KMS-11 (cell line): ENCODE results near the gene ARHGAP27.

ENCODE experiments used
- H2AFZ ChIP-seq: fragments of 200-600 bp; sonication (generic); 2 replicates; pipeline ENCODE4 v1.6.1; 2016; ENCODE audit warnings: antibody characterized with exemption, mixed run types, low read depth
- H3K27ac ChIP-seq: fragments of 200-600 bp; sonication (generic); 2 replicates; pipeline ENCODE4 v1.6.1; 2016; ENCODE audit warnings: mild to moderate bottlenecking, mixed run types
- H3K27me3 ChIP-seq: fragments of 200-600 bp; sonication (generic); 2 replicates; pipeline ENCODE4 v1.6.1; 2017; ENCODE audit warnings: mild to moderate bottlenecking, low read depth, mixed run types, moderate library complexity; ENCODE audit not compliant: insufficient read depth
- H3K36me3 ChIP-seq: fragments of 200-600 bp; sonication (generic); 2 replicates; pipeline ENCODE4 v1.6.1; 2017; ENCODE audit warnings: mild to moderate bottlenecking, mixed run types; ENCODE audit not compliant: insufficient read depth
- H3K4me1 ChIP-seq: fragments of 200-600 bp; sonication (generic); 2 replicates; pipeline ENCODE4 v1.6.1; 2016; ENCODE audit warnings: mild to moderate bottlenecking, low read depth, mixed run types; ENCODE audit not compliant: poor library complexity, severe bottlenecking
- H3K4me2 ChIP-seq: fragments of 200-600 bp; sonication (generic); 2 replicates; pipeline ENCODE4 v1.7.0; 2016; ENCODE audit warnings: mild to moderate bottlenecking, mixed run types
- H3K4me3 ChIP-seq: fragments of 200-600 bp; sonication (generic); IDR thresholded peaks from 2 replicates; pipeline ENCODE4 v1.6.1; 2017; ENCODE audit warnings: low read depth, low read length, mixed read lengths; ENCODE audit not compliant: insufficient read depth
- H3K79me2 ChIP-seq: fragments of 200-600 bp; sonication (generic); 2 replicates; pipeline ENCODE4 v1.6.1; 2016; ENCODE audit warnings: low read depth, mixed run types; ENCODE audit not compliant: insufficient read depth
- H3K9ac ChIP-seq: fragments of 200-600 bp; sonication (generic); 2 replicates; pipeline ENCODE4 v1.6.1; 2016; ENCODE audit warnings: mild to moderate bottlenecking, mixed run types
- H4K20me1 ChIP-seq: fragments of 200-600 bp; sonication (generic); 2 replicates; pipeline ENCODE4 v1.6.1; 2016; ENCODE audit warnings: mild to moderate bottlenecking, mixed run types; ENCODE audit not compliant: insufficient read depth
- CTCF ChIP-seq: fragments of 200-600 bp; sonication (generic); conservative IDR thresholded peaks from 2 replicates; pipeline ENCODE4 v1.6.1; 2017; ENCODE audit warnings: low read depth, mild to moderate bottlenecking, antibody characterized with exemption, low read length, moderate library complexity, mixed read lengths

The ARHGAP27 gene

GRCh38 chr17:45388604-45389325 is 43.9 kb downstream of the ARHGAP27 start:
- Histone ChIP-seq H2AFZ (no peak overlapping the region), H3K36me3 (no peaks in the 10 kb centered on the region), H3K27ac (no peak overlapping the region), H3K27me3 (no peaks in the 10 kb centered on the region), H3K4me1 (peaks cover 10% of the 10 kb centered on the region), H3K4me3 (no peak overlapping the region), H4K20me1 (no peaks in the 10 kb centered on the region), H3K9ac (no peak overlapping the region), H3K4me2 (no peak overlapping the region), H3K79me2 (no peaks in the 10 kb centered on the region)
- no peak for TF ChIP-seq CTCF

- H3K36me3 ChIP-seq, result no peaks in the 10 kb centered on the region
- H3K27me3 ChIP-seq, result no peaks in the 10 kb centered on the region
- H3K9ac ChIP-seq, result no peak overlapping the region
- no peaks in the 10 kb centered on the region for H3K79me2 ChIP-seq
- TF ChIP-seq CTCF, result no peak
- no peaks in the 10 kb centered on the region for H4K20me1 ChIP-seq
- peaks cover 10% of the 10 kb centered on the region for H3K4me1 ChIP-seq
- no peak overlapping the region for H2AFZ ChIP-seq
- no peak overlapping the region for H3K4me3 ChIP-seq
- H3K4me2 ChIP-seq, result no peak overlapping the region
- H3K27ac ChIP-seq, result no peak overlapping the region
These were observed 44.9 kb downstream of the ARHGAP27 start for GRCh38 chr17:45387739-45388138.

- H3K4me3 ChIP-seq, result no peak overlapping the region
- TF ChIP-seq CTCF, result no peak
- H3K27me3 ChIP-seq, result no peaks in the 10 kb centered on the region
- no peak overlapping the region for H3K27ac ChIP-seq
- no peaks in the 10 kb centered on the region for H3K36me3 ChIP-seq
- no peak overlapping the region for H2AFZ ChIP-seq
- H4K20me1 ChIP-seq, result no peaks in the 10 kb centered on the region
- no peak overlapping the region for H3K4me2 ChIP-seq
- no peaks in the 10 kb centered on the region for H3K79me2 ChIP-seq
- H3K9ac ChIP-seq, result no peak overlapping the region
- H3K4me1 ChIP-seq, result peaks cover 13% of the 10 kb centered on the region
These were observed 46.5 kb downstream of the ARHGAP27 start for GRCh38 chr17:45386178-45386577.

- peak; percentile 100 for TF ChIP-seq CTCF
- Histone ChIP-seq H3K79me2 (no peaks in the 10 kb centered on the region), H3K27ac (no peak overlapping the region), H3K4me2 (peak overlapping the region; percentile 7; the same call in 1 of the 2 replicates), H3K4me1 (peaks cover 20% of the 10 kb centered on the region), H2AFZ (peak overlapping the region; percentile 78; the same call in 1 of the 2 replicates), H3K4me3 (no peak overlapping the region), H3K9ac (no peak overlapping the region), H4K20me1 (no peaks in the 10 kb centered on the region), H3K27me3 (no peaks in the 10 kb centered on the region), H3K36me3 (no peaks in the 10 kb centered on the region)
These were observed 47.2 kb downstream of the ARHGAP27 start for GRCh38 chr17:45385331-45385997.
